ENCODE results near the gene PHLDA1. TPM values are rescaled to one million over a fixed set of nuclear protein-coding genes. Genes with fewer than 3 reads are reported as not detected.
"Not testable (repeated sequence)": the region's sequence is repeated elsewhere in the genome, so short reads cannot be mapped to it uniquely, and the experiment has no call there.

PHLDA1 gene
- total RNA-seq, 1 experiment from 2014 or later, result 203 TPM

GRCh38 chr12:75994069-75994740, 37.4 kb downstream of the PHLDA1 start:
- peaks cover 18% of the 10 kb centered on the region for H3K4me1 Mint-ChIP-seq (ENCODE audit: insufficient read depth, unreplicated experiment)
- CTCF ChIA-PET, result interaction anchor here (0.6 to 0.7 kb wide), 2 partner anchors 24 to 386 kb away, joined by 3 read pairs; no protein-coding TSS in a partner anchor
- BruUV-seq (replicated peaks), result no TSS peak

GRCh38 chr12:75991753-75992152, 39.8 kb downstream of the PHLDA1 start:
- intact Hi-C loops (cut with micrococcal nuclease), result no loop called here
- ChIA-PET POLR2A (no interaction called here), CTCF (interaction anchor here (0.6 to 0.7 kb wide), 3 partner anchors 20 to 1244 kb away, joined by 3 to 4 read pairs (median 3); no protein-coding TSS in a partner anchor)
- Mint-ChIP-seq H3K4me3 (ENCODE audit: unreplicated experiment) (no peak overlapping the region), H3K27ac (ENCODE audit: low read depth, unreplicated experiment) (no peak overlapping the region), H3K36me3 (ENCODE audit: insufficient read depth, unreplicated experiment) (no peaks in the 10 kb centered on the region), H3K9me3 (ENCODE audit: unreplicated experiment) (peaks cover 8% of the 10 kb centered on the region), H3K4me1 (ENCODE audit: insufficient read depth, unreplicated experiment) (peaks cover 10% of the 10 kb centered on the region), H3K27me3 (ENCODE audit: insufficient read depth, unreplicated experiment) (no peaks in the 10 kb centered on the region)
- TF ChIP-seq CTCF (IDR thresholded peaks at IDR 0.05; ENCODE audit: unreplicated experiment), result no peak
- DNase-seq (ENCODE audit: unreplicated experiment), result no peak
- no TSS peak for BruUV-seq (replicated peaks)

More at GRCh38 chr12:75994069-75994740, 37.4 kb downstream of the PHLDA1 start:
- POLR2A ChIA-PET, result interaction anchor here (0.7 to 1.2 kb wide), 2 partner anchors 11 to 27 kb away, joined by 3 read pairs; no protein-coding TSS in a partner anchor
- DNase-seq (ENCODE audit: unreplicated experiment), result no peak
- intact Hi-C loops (cut with micrococcal nuclease), result no loop called here
- no peaks in the 10 kb centered on the region for H3K9me3 Mint-ChIP-seq (ENCODE audit: unreplicated experiment)
- no peak for TF ChIP-seq CTCF (IDR thresholded peaks at IDR 0.05; ENCODE audit: unreplicated experiment)
- no peak overlapping the region for H3K4me3 Mint-ChIP-seq (ENCODE audit: unreplicated experiment)
- no peak overlapping the region for H3K27ac Mint-ChIP-seq (ENCODE audit: low read depth, unreplicated experiment)
- H3K27me3 Mint-ChIP-seq (ENCODE audit: insufficient read depth, unreplicated experiment), result no peaks in the 10 kb centered on the region
- no peaks in the 10 kb centered on the region for H3K36me3 Mint-ChIP-seq (ENCODE audit: insufficient read depth, unreplicated experiment)

DNA sequence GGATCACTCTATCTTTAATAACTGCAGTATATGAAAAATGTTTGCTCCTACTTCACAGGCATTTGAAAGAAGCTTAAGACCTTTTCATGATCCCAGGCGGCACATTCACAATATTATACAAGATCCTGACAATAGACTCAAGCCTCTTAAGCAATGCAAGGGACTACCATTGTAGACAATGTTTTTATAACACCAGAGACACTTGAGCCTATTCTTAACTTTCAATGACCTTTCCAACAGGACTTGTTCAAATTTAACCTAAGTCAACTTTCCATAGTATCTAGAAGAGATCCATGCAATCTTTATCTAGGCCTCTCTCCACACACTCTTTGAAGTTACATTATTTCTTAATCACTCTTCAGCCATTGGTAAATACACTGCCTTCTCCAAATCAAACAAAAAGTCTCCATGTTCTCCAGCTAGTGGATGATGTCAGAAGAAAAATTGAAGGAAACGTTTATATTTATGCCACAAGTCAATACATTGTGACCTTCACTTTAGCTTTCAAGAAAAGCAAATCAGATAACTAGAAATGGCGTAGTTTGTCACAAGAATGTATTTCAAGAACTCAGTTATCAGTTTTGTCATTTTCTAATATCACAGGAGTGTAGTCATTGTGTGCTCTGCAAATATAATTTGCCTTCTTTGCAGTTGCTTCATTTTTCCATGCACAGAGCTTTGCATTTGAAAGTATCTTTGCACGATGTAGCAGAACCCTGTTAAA, 41.2 kb downstream of the PHLDA1 start:
- Mint-ChIP-seq H3K27ac (ENCODE audit: low read depth, unreplicated experiment) (no peak overlapping the region), H3K27me3 (ENCODE audit: insufficient read depth, unreplicated experiment) (no peaks in the 10 kb centered on the region), H3K4me1 (ENCODE audit: insufficient read depth, unreplicated experiment) (peaks cover 10% of the 10 kb centered on the region), H3K4me3 (ENCODE audit: unreplicated experiment) (no peak overlapping the region), H3K9me3 (ENCODE audit: unreplicated experiment) (peaks cover 8% of the 10 kb centered on the region), H3K36me3 (ENCODE audit: insufficient read depth, unreplicated experiment) (no peaks in the 10 kb centered on the region)
- intact Hi-C loops (cut with micrococcal nuclease), result no loop called here
- CTCF ChIA-PET, result interaction anchor here (0.5 kb wide), 1 partner anchor 655 kb away, joined by 5 read pairs; no protein-coding TSS in a partner anchor
- no peak for DNase-seq (ENCODE audit: unreplicated experiment)
- TF ChIP-seq CTCF (IDR thresholded peaks at IDR 0.05; ENCODE audit: unreplicated experiment), result no peak
- BruUV-seq (replicated peaks), result no TSS peak
- POLR2A ChIA-PET, result interaction anchor here (0.7 kb wide), 1 partner anchor 9 kb away, joined by 4 read pairs; no protein-coding TSS in a partner anchor

GRCh38 chr12:75987709-75988108, 43.9 kb downstream of the PHLDA1 start:
- H3K4me1 Mint-ChIP-seq (ENCODE audit: insufficient read depth, unreplicated experiment); BruUV-seq (replicated peaks); H3K27me3 Mint-ChIP-seq (ENCODE audit: insufficient read depth, unreplicated experiment); intact Hi-C loops (cut with micrococcal nuclease); H3K4me3 Mint-ChIP-seq (ENCODE audit: unreplicated experiment); H3K27ac Mint-ChIP-seq (ENCODE audit: low read depth, unreplicated experiment); CTCF ChIA-PET; H3K9me3 Mint-ChIP-seq (ENCODE audit: unreplicated experiment); H3K36me3 Mint-ChIP-seq (ENCODE audit: insufficient read depth, unreplicated experiment); DNase-seq (ENCODE audit: unreplicated experiment): not testable (repeated sequence)
- POLR2A ChIA-PET, result interaction anchor here (0.6 kb wide), 1 partner anchor 1424 kb away, joined by 3 read pairs; no protein-coding TSS in a partner anchor
